Loucy (cell line): Measurements from ENCODE around the gene NOTO.
A peak's percentile ranks its signal among the peaks of the same experiment; 100 is the strongest.

Experiments used
- H2AFZ ChIP-seq: fragments of 200-600 bp; sonication (generic); 2 replicates; pipeline ENCODE4 v1.6.0; 2016; ENCODE audit warnings: antibody characterized with exemption, mild to moderate bottlenecking, low read length, moderate library complexity
- H3F3A ChIP-seq: fragments of 200-600 bp; 2 replicates; pipeline ENCODE4 v1.6.0; 2016; ENCODE audit warnings: antibody characterized with exemption, low read depth, mild to moderate bottlenecking
- H3K27me3 ChIP-seq: fragments of 200-600 bp; sonication (generic); 2 replicates; pipeline ENCODE4 v1.6.1; 2014; ENCODE audit warnings: low read length, mild to moderate bottlenecking; ENCODE audit not compliant: insufficient read depth, poor library complexity, severe bottlenecking
- H3K36me3 ChIP-seq: fragments of 200-600 bp; sonication (generic); 2 replicates; pipeline ENCODE4 v1.6.1; 2016; ENCODE audit warnings: low read length; ENCODE audit not compliant: insufficient read depth
- H3K4me1 ChIP-seq: fragments of 200-600 bp; sonication (generic); 2 replicates; pipeline ENCODE4 v1.5.1; 2014; ENCODE audit warnings: low read length, mild to moderate bottlenecking; ENCODE audit not compliant: insufficient read depth, poor library complexity, severe bottlenecking
- H3K4me2 ChIP-seq: fragments of 200-600 bp; sonication (generic); 2 replicates; pipeline ENCODE4 v1.6.0; 2014; ENCODE audit warnings: antibody characterized with exemption, low read length, low read depth, mild to moderate bottlenecking; ENCODE audit not compliant: poor library complexity, severe bottlenecking
- H3K4me3 ChIP-seq: fragments of 200-600 bp; sonication (generic); 2 replicates; pipeline ENCODE4 v1.5.1; 2014; ENCODE audit warnings: low read length, mild to moderate bottlenecking, mixed read lengths; ENCODE audit not compliant: poor library complexity, severe bottlenecking
- H3K79me2 ChIP-seq: fragments of 200-600 bp; sonication (generic); 2 replicates; pipeline ENCODE4 v1.6.1; 2014; ENCODE audit warnings: low read length; ENCODE audit not compliant: insufficient read depth
- H3K9ac ChIP-seq: fragments of 200-600 bp; sonication (generic); 2 replicates; pipeline ENCODE4 v1.6.0; 2014; ENCODE audit warnings: mild to moderate bottlenecking, low read depth, low read length, moderate library complexity; ENCODE audit not compliant: poor library complexity, severe bottlenecking
- H3K9me2 ChIP-seq: fragments of 200-600 bp; sonication (generic); replicated peaks from 2 replicates; pipeline ENCODE4 v1.6.1; 2016; ENCODE audit warnings: low read depth, low read length, mixed read lengths
- H3K9me3 ChIP-seq: fragments of 200-600 bp; sonication (generic); 2 replicates; pipeline ENCODE4 v1.6.1; 2014; ENCODE audit warnings: mild to moderate bottlenecking, antibody characterized with exemption, low read length, low read depth; ENCODE audit not compliant: insufficient read depth
- H4K20me1 ChIP-seq: fragments of 200-600 bp; sonication (generic); 2 replicates; pipeline ENCODE4 v1.6.0; 2014; ENCODE audit warnings: antibody characterized with exemption, low read length, mild to moderate bottlenecking; ENCODE audit not compliant: insufficient read depth, poor library complexity, severe bottlenecking
- CTCF ChIP-seq: fragments of 200-600 bp; sonication (generic); conservative IDR thresholded peaks from 2 replicates; pipeline ENCODE4 v1.5.1; 2014; ENCODE audit warnings: mild to moderate bottlenecking, antibody characterized with exemption, low read length
- EZH2phosphoT487 ChIP-seq: fragments of 200-600 bp; IDR thresholded peaks from 2 replicates; pipeline ENCODE4 v1.6.1; 2018; ENCODE audit warnings: antibody characterized with exemption, mild to moderate bottlenecking, moderate library complexity, borderline replicate concordance

Gene NOTO

GRCh38 chr2:73259276-73259675 lies 56.9 kb downstream of the NOTO start:
- Histone ChIP-seq H3K4me3 (no peak overlapping the region), H3K9me2 (no peaks in the 10 kb centered on the region), H2AFZ (no peak overlapping the region), H3K9ac (no peak overlapping the region), H3F3A (no peaks in the 10 kb centered on the region), H3K36me3 (peaks cover 58% of the 10 kb centered on the region; the same call in 1 of the 2 replicates), H4K20me1 (no peaks in the 10 kb centered on the region), H3K4me2 (no peak overlapping the region), H3K79me2 (no peaks in the 10 kb centered on the region), H3K9me3 (no peaks in the 10 kb centered on the region), H3K27me3 (no peaks in the 10 kb centered on the region), H3K4me1 (no peaks in the 10 kb centered on the region)
- no peak for TF ChIP-seq EZH2phosphoT487
- no peak for TF ChIP-seq CTCF

- H3K9me2 ChIP-seq: no peaks in the 10 kb centered on the region
- TF ChIP-seq CTCF (no peak), EZH2phosphoT487 (no peak)
- H3F3A ChIP-seq: no peaks in the 10 kb centered on the region
- H3K4me3 ChIP-seq: no peak overlapping the region
- H4K20me1 ChIP-seq: no peaks in the 10 kb centered on the region
- H3K36me3 ChIP-seq: peaks cover 58% of the 10 kb centered on the region; the same call in 1 of the 2 replicates
- H3K9me3 ChIP-seq: no peaks in the 10 kb centered on the region
- no peak overlapping the region for H3K4me2 ChIP-seq
- no peak overlapping the region for H3K9ac ChIP-seq
- H3K27me3 ChIP-seq: no peaks in the 10 kb centered on the region
- no peaks in the 10 kb centered on the region for H3K4me1 ChIP-seq
- H3K79me2 ChIP-seq: no peaks in the 10 kb centered on the region
- H2AFZ ChIP-seq: no peak overlapping the region
Observed at GRCh38 chr2:73259704-73260337, 57.4 kb downstream of the NOTO start.

DNA sequence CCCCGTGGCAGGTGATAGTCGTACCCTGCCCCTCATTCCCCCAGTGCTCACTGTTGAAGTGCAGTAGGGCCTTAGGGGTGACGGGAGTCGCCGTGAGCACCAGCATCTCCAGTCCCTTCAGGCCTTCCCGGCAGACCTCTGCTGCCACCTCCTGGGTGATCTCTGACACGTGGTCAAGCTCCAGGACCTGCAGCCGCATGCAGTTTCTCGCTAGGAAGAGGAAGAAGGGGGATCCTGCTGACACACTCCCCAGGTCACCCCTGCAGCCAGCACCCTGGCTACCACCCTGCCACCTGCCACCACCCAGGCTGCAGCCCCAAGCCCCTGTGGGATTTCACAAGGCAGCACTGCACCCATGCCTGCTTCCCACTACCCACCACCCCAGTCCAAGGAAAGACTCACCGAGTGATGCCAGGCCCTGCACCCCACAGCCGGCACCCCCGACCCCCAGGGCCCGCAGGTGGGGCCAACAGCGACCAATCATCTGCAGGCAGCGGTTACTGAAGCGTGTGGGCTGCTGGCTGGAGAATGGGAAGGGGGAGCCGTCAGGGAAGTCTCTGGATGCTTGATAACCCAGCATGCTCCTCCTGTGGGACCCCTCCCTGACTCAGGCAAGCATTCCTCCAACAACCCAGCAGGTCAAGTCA lies 58.1 kb downstream of the NOTO start:
- TF ChIP-seq EZH2phosphoT487 (no peak), CTCF (peak; percentile 49)
- H3K9me3 ChIP-seq: no peaks in the 10 kb centered on the region
- H2AFZ ChIP-seq: no peak overlapping the region
- H3K4me3 ChIP-seq: no peak overlapping the region
- H3K9ac ChIP-seq: no peak overlapping the region
- H3K36me3 ChIP-seq: peaks cover 56% of the 10 kb centered on the region; the same call in 1 of the 2 replicates
- no peaks in the 10 kb centered on the region for H4K20me1 ChIP-seq
- H3K79me2 ChIP-seq: no peaks in the 10 kb centered on the region
- H3K27me3 ChIP-seq: no peaks in the 10 kb centered on the region
- H3K4me2 ChIP-seq: no peak overlapping the region
- no peaks in the 10 kb centered on the region for H3K9me2 ChIP-seq
- no peaks in the 10 kb centered on the region for H3F3A ChIP-seq
- no peaks in the 10 kb centered on the region for H3K4me1 ChIP-seq
